Keratinocyte (primary cell): ENCODE results near the gene COPZ1. TPM values are rescaled to one million over a fixed set of nuclear protein-coding genes. Genes with fewer than 3 reads are reported as not detected.
A peak's percentile ranks its signal among the peaks of the same experiment; 100 is the strongest.

ENCODE experiments used
- DNase-seq: peaks from one replicate; pipeline ENCODE4 v3.0.0-alpha.2; 2011; ENCODE audit warnings: low read depth, missing footprints, low spot score
- FAIRE-seq: peaks from 2 replicates; lab custom pipeline; 2011; peaks lifted over from hg19 to GRCh38; lab: Jason Lieb, UNC
- H2AFZ ChIP-seq: 2 replicates; pipeline ENCODE4 v1.6.0; 2012; ENCODE audit warnings: low read length, control low read depth, inconsistent platforms; ENCODE audit not compliant: control insufficient read depth
- H3K27ac ChIP-seq: 2 replicates; pipeline ENCODE4 v1.5.1; 2011; ENCODE audit warnings: low read length; ENCODE audit not compliant: control insufficient read depth, insufficient read depth
- H3K27me3 ChIP-seq: 3 replicates; pipeline ENCODE4 v1.6.0; 2011; ENCODE audit warnings: low read length; ENCODE audit not compliant: control insufficient read depth, insufficient read depth; ENCODE audit errors: extremely low read depth
- H3K36me3 ChIP-seq, 2 experiments: 2 replicates in 1 of 2; 3 replicates in 1 of 2; pipeline ENCODE4 v1.5.1; 2011; ENCODE audit warnings: low read length in 2 of 2, mild to moderate bottlenecking in 1 of 2; ENCODE audit not compliant: control insufficient read depth in 2 of 2, insufficient read depth in 2 of 2; ENCODE audit errors: extremely low read depth in 1 of 2
- H3K4me1 ChIP-seq: 3 replicates; pipeline ENCODE4 v1.5.1; 2011; ENCODE audit warnings: low read length; ENCODE audit not compliant: control insufficient read depth, insufficient read depth; ENCODE audit errors: extremely low read depth
- H3K4me2 ChIP-seq: 3 replicates; pipeline ENCODE4 v1.6.0; 2011; ENCODE audit warnings: low read depth, low read length; ENCODE audit not compliant: control insufficient read depth, insufficient read depth; ENCODE audit errors: extremely low read depth
- H3K4me3 ChIP-seq, 3 experiments: fragments of 200-600 bp in 1 of 3; sonication (generic) in 1 of 3; 2 replicates in 2 of 3; 3 replicates in 1 of 3; pipeline ENCODE4 v1.5.1; 2011 to 2016; ENCODE audit warnings: low read length in 3 of 3, mild to moderate bottlenecking in 3 of 3, control low read depth in 2 of 3, inconsistent platforms in 1 of 3, low read depth in 1 of 3, mixed read lengths in 1 of 3, mixed run types in 1 of 3, moderate library complexity in 1 of 3; ENCODE audit not compliant: control insufficient read depth in 2 of 3, insufficient read depth in 2 of 3; ENCODE audit errors: extremely low read depth in 1 of 3
- H3K79me2 ChIP-seq: 2 replicates; pipeline ENCODE4 v1.6.0; 2012; ENCODE audit warnings: low read length; ENCODE audit not compliant: control insufficient read depth, insufficient read depth
- H3K9ac ChIP-seq: 3 replicates; pipeline ENCODE4 v1.6.0; 2011; ENCODE audit warnings: low read length; ENCODE audit not compliant: control insufficient read depth, insufficient read depth; ENCODE audit errors: extremely low read depth
- H3K9me1 ChIP-seq: 3 replicates; pipeline ENCODE4 v1.6.0; 2011; ENCODE audit warnings: low read length; ENCODE audit not compliant: control insufficient read depth, insufficient read depth; ENCODE audit errors: extremely low read depth
- H3K9me3 ChIP-seq: 2 replicates; pipeline ENCODE4 v1.5.1; 2012; ENCODE audit warnings: low read depth, low read length; ENCODE audit not compliant: control insufficient read depth
- H4K20me1 ChIP-seq: 3 replicates; pipeline ENCODE4 v1.6.0; 2011; ENCODE audit warnings: low read length; ENCODE audit not compliant: control insufficient read depth, insufficient read depth; ENCODE audit errors: extremely low read depth
- CTCF ChIP-seq, 3 experiments: IDR thresholded peaks in 1 of 3; conservative IDR thresholded peaks in 1 of 3; optimal IDR thresholded peaks in 1 of 3; 2 replicates in 2 of 3; 3 replicates in 1 of 3; pipeline versions ENCODE3 to v1.5.1; 2011; ENCODE audit warnings: low read length in 3 of 3, mild to moderate bottlenecking in 3 of 3, moderate library complexity in 2 of 3, control low read depth in 1 of 3, inconsistent platforms in 1 of 3; ENCODE audit not compliant: insufficient read depth in 2 of 3; ENCODE audit errors: extremely low read depth in 1 of 3
- EZH2 ChIP-seq: IDR thresholded peaks from one replicate; pipeline ENCODE4 v1.6.1; 2012; ENCODE audit warnings: inconsistent platforms, mild to moderate bottlenecking, low read length, moderate library complexity
- dilution Hi-C: fragments of 300-500 bp; cut with MboI; formaldehyde crosslinking; loops from one replicate; pipeline ENCODE4 v1.7.0; 2020; ENCODE audit warnings: low sequenced_read_pairs; ENCODE audit not compliant: extremely low pct_ligation_motif_present
- polyA plus RNA-seq, 5 experiments: library from polyadenylated mRNA; depleted of rRNA in 3 of 5; stranded (reverse) in 3 of 5; stranded (forward) in 1 of 5; unstranded in 1 of 5; fragments of >200 nt; gene quantifications; 1 replicate in 1 of 5; 2 replicates in 3 of 5; 3 replicates in 1 of 5; pipeline versions ENCODE4 v1.2.1 to v1.2.3, GENCODE V29; 2011 to 2012; ENCODE audit warnings: missing spikeins in 2 of 5, low read depth in 1 of 5, low replicate concordance in 1 of 5

Gene COPZ1
- polyA plus RNA-seq, 1 donor (not counting 4 experiments of a cell fraction or from before 2014, with no cell fraction given), result 280 TPM

- Histone ChIP-seq H3K9me1 (peaks cover 3% of the 10 kb centered on the region), H3K4me2 (no peak overlapping the region), H3K9me3 (no peaks in the 10 kb centered on the region), H3K9ac (no peak overlapping the region), H2AFZ (no peak overlapping the region), H3K79me2 (peaks cover 56% of the 10 kb centered on the region), H3K27ac (no peak overlapping the region), H4K20me1 (peaks cover 22% of the 10 kb centered on the region), H3K4me1 (peaks cover 42% of the 10 kb centered on the region), H3K36me3 (peaks cover 66 to 69% of the 10 kb centered on the region in 2 experiments), H3K4me3 (no peak overlapping the region), H3K27me3 (no peaks in the 10 kb centered on the region)
- no peak for DNase-seq
- no peak for FAIRE-seq
- dilution Hi-C loops, result no loop called here
- no peak for TF ChIP-seq CTCF (optimal IDR thresholded peaks at IDR 0.05 in 1 of 3, IDR thresholded peaks at IDR 0.05 in 1 of 3, conservative IDR thresholded peaks at IDR 0.05 in 1 of 3; ENCODE audit: extremely low read depth in 1 of 3, insufficient read depth in 2 of 3, low read length in 3 of 3)
- TF ChIP-seq EZH2, result no peak
Observed at GRCh38 chr12:54377797-54378515, 53.0 kb downstream of the COPZ1 start.

GRCh38 chr12:54378796-54379397, 54.0 kb downstream of the COPZ1 start:
- DNase-seq (no peak), FAIRE-seq (no peak)
- peaks cover 60 to 61% of the 10 kb centered on the region in 2 experiments for H3K36me3 ChIP-seq
- H3K27me3 ChIP-seq, result no peaks in the 10 kb centered on the region
- H3K9ac ChIP-seq, result no peak overlapping the region
- no peak overlapping the region for H3K27ac ChIP-seq
- TF ChIP-seq CTCF (optimal IDR thresholded peaks at IDR 0.05 in 1 of 3, IDR thresholded peaks at IDR 0.05 in 1 of 3, conservative IDR thresholded peaks at IDR 0.05 in 1 of 3; ENCODE audit: extremely low read depth in 1 of 3, insufficient read depth in 2 of 3, low read length in 3 of 3) (no peak), EZH2 (no peak)
- H3K9me3 ChIP-seq, result no peaks in the 10 kb centered on the region
- no peak overlapping the region for H2AFZ ChIP-seq
- peaks cover 3% of the 10 kb centered on the region for H3K9me1 ChIP-seq
- H3K4me3 ChIP-seq, result no peak overlapping the region
- dilution Hi-C loops, result no loop called here
- H3K4me1 ChIP-seq, result peaks cover 42% of the 10 kb centered on the region
- H3K4me2 ChIP-seq, result peak overlapping the region; percentile 58
- H4K20me1 ChIP-seq, result peaks cover 22% of the 10 kb centered on the region
- peaks cover 58% of the 10 kb centered on the region for H3K79me2 ChIP-seq
